PC-9 (cell line): Measurements from ENCODE around the gene PCDH12. TPM values are rescaled to one million over a fixed set of nuclear protein-coding genes. Genes with fewer than 3 reads are reported as not detected.

Source experiments
- BruUV-seq: library from RNA; stranded (reverse); fragments of 400-500 nt; replicated peaks from 2 replicates; lab custom pipeline; 2021; lab: Mats Ljungman, UMichigan
- CTCF ChIA-PET: fragments of 300-600 bp; sonication (Branson Sonifier 250); formaldehyde crosslinking; loops from one replicate; lab custom pipeline; 2022; ENCODE audit warnings: antibody characterized with exemption; lab: Charles Lee
- POLR2A ChIA-PET: fragments of 300-600 bp; sonication (Branson Sonifier 250); formaldehyde crosslinking; loops from one replicate; lab custom pipeline; 2022; ENCODE audit warnings: antibody characterized with exemption; ENCODE audit not compliant: unreplicated experiment; lab: Charles Lee
- DNase-seq, 2 experiments: peaks; one replicate each; pipeline versions ENCODE4 v3.0.0 to v3.0.0-alpha.2; 2015 to 2022; ENCODE audit warnings: mixed read lengths in 1 of 2
- H2AFZ ChIP-seq: fragments of 200-600 bp; sonication (generic); 2 replicates; pipeline ENCODE4 v1.8.1; 2017; ENCODE audit warnings: antibody characterized with exemption
- H3F3A ChIP-seq: fragments of 200-600 bp; sonication (generic); 2 replicates; pipeline ENCODE4 v1.8.1; 2017; ENCODE audit warnings: antibody characterized with exemption, mild to moderate bottlenecking, low read depth; ENCODE audit not compliant: insufficient read depth
- H3K27ac ChIP-seq: fragments of 200-600 bp; sonication (generic); 2 replicates; pipeline ENCODE4 v1.6.1; 2016; ENCODE audit warnings: mixed run types
- H3K27me3 ChIP-seq: fragments of 200-600 bp; sonication (generic); 2 replicates; pipeline ENCODE4 v1.6.1; 2016; ENCODE audit warnings: low read depth, mixed run types; ENCODE audit not compliant: insufficient read depth
- H3K36me3 ChIP-seq: fragments of 200-600 bp; sonication (generic); 2 replicates; pipeline ENCODE4 v1.6.1; 2016; ENCODE audit warnings: low read depth, mixed run types
- H3K4me1 ChIP-seq: fragments of 200-600 bp; sonication (generic); replicated peaks from 2 replicates; pipeline ENCODE4 v1.6.1; 2016; ENCODE audit warnings: mixed run types; ENCODE audit not compliant: insufficient read depth
- H3K4me2 ChIP-seq: fragments of 200-600 bp; sonication (generic); 2 replicates; pipeline ENCODE4 v1.6.1; 2017; ENCODE audit warnings: mixed run types
- H3K4me3 ChIP-seq: fragments of 200-600 bp; sonication (generic); 2 replicates; pipeline ENCODE4 v1.6.1; 2016; ENCODE audit warnings: mixed run types
- H3K79me2 ChIP-seq: fragments of 200-600 bp; sonication (generic); 2 replicates; pipeline ENCODE4 v1.6.1; 2017; ENCODE audit warnings: low read depth, mixed run types
- H3K9me2 ChIP-seq: fragments of 200-600 bp; sonication (generic); 2 replicates; pipeline ENCODE4 v1.8.1; 2017; ENCODE audit warnings: mild to moderate bottlenecking; ENCODE audit not compliant: insufficient read depth
- H3K9me3 ChIP-seq: fragments of 200-600 bp; sonication (generic); 2 replicates; pipeline ENCODE4 v1.8.1; 2016; ENCODE audit warnings: low read depth; ENCODE audit not compliant: insufficient read depth
- H4K20me1 ChIP-seq: fragments of 200-600 bp; sonication (generic); 2 replicates; pipeline ENCODE4 v1.8.1; 2017; ENCODE audit not compliant: insufficient read depth
- EZH2 ChIP-seq: fragments of 200-600 bp; sonication (generic); IDR thresholded peaks from 2 replicates; pipeline ENCODE4 v1.8.0; 2017; ENCODE audit warnings: antibody characterized with exemption, low read depth
- intact Hi-C: fragments of 100-400 bp; cut with micrococcal nuclease; formaldehyde crosslinking; loops from one replicate; pipeline ENCODE4 v1.10.0; 2022; ENCODE audit not compliant: unreplicated experiment
- total RNA-seq: library from RNA; stranded (reverse); gene quantifications from 2 replicates; pipeline ENCODE4 v1.2.3, GENCODE V29; 2021
- TF ChIP-seq, protein P1 (sequence below): fragments of 200-600 bp; sonication (generic); conservative IDR thresholded peaks from 2 replicates; pipeline ENCODE4 v1.6.1; 2017; ENCODE audit warnings: mixed run types, antibody characterized with exemption, mild to moderate bottlenecking, moderate library complexity

PCDH12 gene
- total RNA-seq, 1 experiment from 2014 or later = not detected

DNA sequence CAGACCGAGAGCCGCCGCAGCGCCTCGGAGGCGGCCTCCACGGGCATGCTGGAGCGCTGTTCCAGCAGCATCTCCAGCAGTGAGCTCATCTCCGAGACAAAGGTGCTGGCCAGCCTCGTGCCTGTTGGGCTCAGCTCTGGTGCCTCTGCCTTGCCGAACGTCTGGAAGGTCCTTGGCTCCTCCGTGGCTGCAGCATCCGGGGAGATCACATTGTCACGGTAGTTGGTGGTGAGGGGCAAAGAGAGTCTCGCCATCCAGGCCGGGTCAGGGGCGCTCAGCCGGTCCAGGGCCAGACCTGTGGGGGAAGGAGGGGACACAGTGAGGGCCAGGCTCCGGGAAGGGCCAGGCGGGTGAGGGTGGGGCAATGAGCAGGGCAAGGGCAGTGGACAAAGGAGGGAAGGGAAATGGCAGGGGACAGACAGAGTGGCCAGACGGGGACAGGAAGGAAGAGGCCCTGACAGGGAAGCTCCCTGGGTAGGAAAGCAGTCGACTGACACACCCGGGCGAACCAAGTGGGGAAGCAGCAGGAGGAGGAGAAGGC lies 12.4 kb downstream of the PCDH12 start:
- no peak overlapping the region for H3K4me3 ChIP-seq
- H3K4me1 ChIP-seq = no peaks in the 10 kb centered on the region
- no peaks in the 10 kb centered on the region for H3K9me2 ChIP-seq
- H3K27ac ChIP-seq = no peak overlapping the region
- H3K36me3 ChIP-seq = no peaks in the 10 kb centered on the region
- ChIA-PET CTCF (no interaction called here), POLR2A (no interaction called here)
- H3K27me3 ChIP-seq = no peaks in the 10 kb centered on the region
- H3K4me2 ChIP-seq = no peak overlapping the region
- H4K20me1 ChIP-seq = no peaks in the 10 kb centered on the region
- no peaks in the 10 kb centered on the region for H3F3A ChIP-seq
- H2AFZ ChIP-seq = no peak overlapping the region
- H3K9me3 ChIP-seq = no peaks in the 10 kb centered on the region
- DNase-seq = no peak
- TF ChIP-seq EZH2 = no peak
- TF ChIP-seq, protein P1, sequence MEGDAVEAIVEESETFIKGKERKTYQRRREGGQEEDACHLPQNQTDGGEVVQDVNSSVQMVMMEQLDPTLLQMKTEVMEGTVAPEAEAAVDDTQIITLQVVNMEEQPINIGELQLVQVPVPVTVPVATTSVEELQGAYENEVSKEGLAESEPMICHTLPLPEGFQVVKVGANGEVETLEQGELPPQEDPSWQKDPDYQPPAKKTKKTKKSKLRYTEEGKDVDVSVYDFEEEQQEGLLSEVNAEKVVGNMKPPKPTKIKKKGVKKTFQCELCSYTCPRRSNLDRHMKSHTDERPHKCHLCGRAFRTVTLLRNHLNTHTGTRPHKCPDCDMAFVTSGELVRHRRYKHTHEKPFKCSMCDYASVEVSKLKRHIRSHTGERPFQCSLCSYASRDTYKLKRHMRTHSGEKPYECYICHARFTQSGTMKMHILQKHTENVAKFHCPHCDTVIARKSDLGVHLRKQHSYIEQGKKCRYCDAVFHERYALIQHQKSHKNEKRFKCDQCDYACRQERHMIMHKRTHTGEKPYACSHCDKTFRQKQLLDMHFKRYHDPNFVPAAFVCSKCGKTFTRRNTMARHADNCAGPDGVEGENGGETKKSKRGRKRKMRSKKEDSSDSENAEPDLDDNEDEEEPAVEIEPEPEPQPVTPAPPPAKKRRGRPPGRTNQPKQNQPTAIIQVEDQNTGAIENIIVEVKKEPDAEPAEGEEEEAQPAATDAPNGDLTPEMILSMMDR = no peak
- BruUV-seq = no TSS peak
- no peaks in the 10 kb centered on the region for H3K79me2 ChIP-seq
- intact Hi-C loops = no loop called here

DNA sequence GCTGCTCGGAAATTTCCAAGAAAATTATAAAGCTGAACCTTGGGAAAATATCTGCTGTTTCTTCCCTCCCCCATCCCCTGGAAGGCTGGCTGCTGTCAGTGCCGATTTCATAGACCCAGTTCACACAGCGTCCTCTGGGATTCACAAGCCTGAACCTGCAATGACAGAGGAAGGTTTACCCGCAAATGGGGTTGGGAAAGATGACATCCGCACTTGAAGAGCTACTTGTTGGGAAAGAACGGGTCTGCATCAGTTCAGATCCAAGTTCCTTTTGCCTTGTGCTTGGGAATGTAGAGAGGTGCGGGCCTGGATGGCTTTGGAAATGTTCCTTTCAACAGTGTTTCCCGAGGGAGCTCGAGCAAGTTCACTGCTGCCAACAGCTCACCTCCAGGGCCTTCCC lies 13.9 kb downstream of the PCDH12 start:
- H3K79me2 ChIP-seq = no peaks in the 10 kb centered on the region
- H3K27ac ChIP-seq = no peak overlapping the region
- H3K36me3 ChIP-seq = no peaks in the 10 kb centered on the region
- H3K4me2 ChIP-seq = no peak overlapping the region
- no peaks in the 10 kb centered on the region for H3K27me3 ChIP-seq
- no peaks in the 10 kb centered on the region for H3K4me1 ChIP-seq
- no peak for DNase-seq
- CTCF ChIA-PET = interaction anchor here (0.9 kb wide), 1 partner anchor 386 kb away, joined by 4 read pairs; no protein-coding TSS in a partner anchor
- POLR2A ChIA-PET = no interaction called here
- intact Hi-C loops = no loop called here
- H2AFZ ChIP-seq = no peak overlapping the region
- no peak overlapping the region for H3K4me3 ChIP-seq
- no peaks in the 10 kb centered on the region for H4K20me1 ChIP-seq
- no TSS peak for BruUV-seq
- H3K9me3 ChIP-seq = no peaks in the 10 kb centered on the region
- TF ChIP-seq, protein P1 = no peak
- TF ChIP-seq EZH2 = no peak
- no peaks in the 10 kb centered on the region for H3F3A ChIP-seq
- no peaks in the 10 kb centered on the region for H3K9me2 ChIP-seq

DNA sequence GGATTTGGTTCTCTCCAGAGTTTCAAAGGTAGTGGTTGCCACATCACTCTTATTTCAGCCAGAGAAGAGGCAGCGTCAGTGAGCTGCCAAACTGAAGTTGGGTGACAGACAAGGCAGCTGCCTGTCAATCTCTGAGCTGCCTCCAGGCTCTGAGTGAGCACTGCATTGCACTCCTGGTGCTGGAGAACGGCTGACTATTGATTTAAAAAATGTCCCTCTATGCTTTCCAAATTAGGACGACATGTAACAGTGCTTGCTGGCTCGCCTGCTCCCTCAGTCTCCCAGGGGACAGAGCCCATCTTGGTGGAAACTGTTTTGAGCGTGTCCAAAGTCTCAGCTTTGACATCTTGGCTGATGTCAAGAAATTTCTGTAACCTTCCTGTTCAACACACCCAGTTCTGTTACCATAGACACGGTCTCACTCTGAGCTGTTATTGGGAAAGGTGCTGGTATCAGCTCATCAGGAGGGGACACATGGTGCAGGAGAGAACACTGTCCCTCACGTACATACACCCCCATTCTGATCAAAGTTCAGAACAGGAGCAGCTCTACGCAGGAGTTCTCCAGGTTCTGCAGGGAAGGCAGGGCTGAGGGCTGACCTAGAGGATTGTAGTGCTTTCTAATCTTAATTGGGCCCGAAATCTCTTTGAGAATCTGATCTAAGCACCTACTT lies 15.7 kb downstream of the PCDH12 start:
- H3K4me3 ChIP-seq = no peak overlapping the region
- H3K4me1 ChIP-seq = no peaks in the 10 kb centered on the region
- BruUV-seq = no TSS peak
- H3K4me2 ChIP-seq = no peak overlapping the region
- intact Hi-C loops = no loop called here
- 0 out of 2 replicates have a peak, but pooled peaks cover under 1% of the 10 kb centered on the region for H3K36me3 ChIP-seq
- POLR2A ChIA-PET = no interaction called here
- H3K9me3 ChIP-seq = no peaks in the 10 kb centered on the region
- H3K9me2 ChIP-seq = no peaks in the 10 kb centered on the region
- H3F3A ChIP-seq = no peaks in the 10 kb centered on the region
- DNase-seq = no peak
- H3K79me2 ChIP-seq = no peaks in the 10 kb centered on the region
- no peaks in the 10 kb centered on the region for H4K20me1 ChIP-seq
- H3K27ac ChIP-seq = no peak overlapping the region
- CTCF ChIA-PET = no interaction called here
- no peak overlapping the region for H2AFZ ChIP-seq
- TF ChIP-seq EZH2 = no peak
- TF ChIP-seq, protein P1 = no peak
- H3K27me3 ChIP-seq = no peaks in the 10 kb centered on the region
